HG03139 (cell line): ENCODE measurements around the gene PPFIBP2.
"Not testable (repeated sequence)": the region's sequence is repeated elsewhere in the genome, so short reads cannot be mapped to it uniquely, and the experiment has no call there.

ENCODE experiments used
- ATAC-seq: cut with Tn5 transposase; IDR thresholded peaks from one replicate; pipeline ENCODE4 v1.9.1; 2021; ENCODE audit not compliant: unreplicated experiment

PPFIBP2 gene

GRCh38 chr11:7498193-7498592 lies 15.6 kb upstream of the PPFIBP2 start:
- ATAC-seq, result no peak

GRCh38 chr11:7499081-7499480 lies 14.7 kb upstream of the PPFIBP2 start:
- no peak for ATAC-seq

DNA sequence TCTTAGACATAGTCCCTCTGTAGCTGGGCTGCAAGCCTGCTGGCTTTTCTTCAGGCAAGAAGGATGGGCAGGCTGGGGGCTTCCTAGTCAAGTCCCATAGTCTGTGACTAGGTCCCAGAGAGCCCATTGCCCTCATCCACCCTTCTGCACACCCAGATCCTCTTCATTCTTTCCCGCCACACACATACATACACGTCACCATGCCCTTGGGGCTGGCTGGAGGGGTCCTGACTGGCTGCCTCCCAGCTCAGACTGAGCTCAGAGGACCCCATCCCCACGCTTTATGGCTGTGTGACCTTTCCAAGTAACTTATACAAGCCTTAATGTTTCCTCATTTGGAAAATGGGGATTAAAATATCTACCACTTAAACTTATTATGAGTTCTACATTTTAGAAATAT lies 13.5 kb upstream of the PPFIBP2 start:
- ATAC-seq, result no peak

- ATAC-seq, result no peak
These were observed 12.5 kb upstream of the PPFIBP2 start for GRCh38 chr11:7501251-7501650.

DNA sequence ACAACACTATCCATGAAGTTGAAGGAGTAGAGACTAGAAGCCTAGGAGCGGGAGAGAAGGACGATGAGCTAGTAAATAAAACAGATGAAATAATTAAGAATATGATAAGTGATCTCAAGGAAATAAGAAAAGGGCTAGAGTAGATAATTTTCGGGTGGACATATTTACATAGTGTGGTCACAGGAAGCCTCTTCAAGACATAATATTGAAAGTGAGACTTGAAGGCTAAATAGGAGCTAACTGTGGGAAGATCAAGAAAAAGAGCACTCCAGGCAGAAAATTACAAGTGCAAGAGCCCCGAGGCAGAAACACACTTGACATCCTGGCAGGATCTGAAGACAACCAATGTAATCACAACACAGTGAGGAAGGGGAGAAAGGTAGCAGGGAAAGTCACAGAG lies 11.9 kb upstream of the PPFIBP2 start:
- no peak for ATAC-seq

GRCh38 chr11:7506243-7506642 lies 7.6 kb upstream of the PPFIBP2 start:
- ATAC-seq, result no peak

DNA sequence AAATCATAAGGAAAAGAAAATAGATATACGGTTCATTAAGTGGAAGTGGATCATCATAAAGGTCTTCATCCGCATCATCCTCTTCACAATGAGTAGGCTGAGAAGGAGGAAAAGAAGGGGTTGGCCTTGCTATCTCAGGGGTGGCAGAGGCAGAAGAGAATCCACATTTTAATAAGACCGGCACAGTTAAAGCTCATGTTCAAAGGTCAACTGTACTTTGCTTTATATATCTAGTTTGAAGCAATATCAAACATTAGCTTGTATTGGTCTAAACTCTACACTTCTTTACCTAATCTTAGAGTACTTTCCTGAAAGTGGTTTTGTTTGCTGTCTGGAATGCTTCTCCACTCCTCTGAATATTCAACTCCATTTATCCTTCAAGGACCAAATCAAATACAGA lies 5.7 kb upstream of the PPFIBP2 start:
- ATAC-seq, result no peak

DNA sequence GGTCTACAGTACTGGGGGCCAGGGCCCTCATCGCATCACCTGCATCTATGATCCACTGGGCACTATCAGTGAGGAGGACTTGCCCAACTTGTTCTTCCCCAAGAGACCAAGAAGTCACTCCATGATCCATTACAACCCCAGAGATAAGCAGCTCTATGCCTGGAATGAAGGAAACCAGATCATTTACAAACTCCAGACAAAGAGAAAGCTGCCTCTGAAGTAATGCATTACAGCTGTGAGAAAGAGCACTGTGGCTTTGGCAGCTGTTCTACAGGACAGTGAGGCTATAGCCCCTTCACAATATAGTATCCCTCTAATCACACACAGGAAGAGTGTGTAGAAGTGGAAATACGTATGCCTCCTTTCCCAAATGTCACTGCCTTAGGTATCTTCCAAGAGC lies 3.8 kb upstream of the PPFIBP2 start:
- ATAC-seq, result no peak

DNA sequence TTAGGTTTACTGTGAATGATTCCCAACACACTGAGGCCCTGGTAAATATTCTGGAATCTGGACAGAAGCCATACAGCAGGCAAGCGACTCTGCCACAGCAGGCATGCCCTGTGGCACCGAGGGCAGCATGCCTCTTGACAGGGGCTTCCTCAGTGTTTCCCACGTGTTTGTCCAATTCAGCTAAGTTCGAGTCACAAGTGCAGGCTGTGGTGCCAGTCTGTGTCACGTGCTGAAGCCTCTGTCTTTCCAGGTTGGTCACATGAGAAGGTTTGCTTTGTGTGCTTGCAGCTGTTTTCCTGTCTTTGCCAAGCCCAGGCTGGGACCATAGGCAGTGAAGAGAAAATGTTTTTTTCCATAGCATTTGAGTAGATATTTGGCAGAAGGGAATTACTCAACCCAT lies 2.4 kb upstream of the PPFIBP2 start:
- no peak for ATAC-seq

GRCh38 chr11:7512525-7513233 lies 1.1 kb upstream of the PPFIBP2 start:
- peak; percentile 64 for ATAC-seq

DNA sequence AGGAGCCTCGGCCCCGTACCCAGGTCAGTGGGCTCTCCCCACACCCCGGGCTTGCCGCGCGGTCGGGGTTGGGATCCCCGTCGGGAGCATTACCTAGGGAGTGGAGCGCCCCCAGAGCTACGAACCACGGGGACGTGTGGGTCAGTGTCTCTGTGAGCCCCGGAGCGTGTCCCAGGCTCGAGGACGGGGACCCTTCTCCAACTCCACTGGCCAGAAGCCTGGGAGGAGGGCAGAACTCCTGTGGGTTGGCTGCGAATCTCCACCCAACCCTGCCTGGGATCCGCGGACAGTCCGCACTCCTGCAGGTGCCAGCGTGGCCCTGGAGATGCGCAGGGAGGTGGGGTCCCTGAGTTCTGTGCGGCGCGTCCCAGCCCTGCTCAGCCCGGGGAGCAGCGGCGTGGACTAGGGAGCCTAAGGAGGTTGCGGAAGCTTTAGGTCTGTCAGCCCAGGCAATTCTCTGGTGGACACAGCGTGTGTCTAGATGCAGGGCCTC lies 346 bp downstream of the PPFIBP2 start:
- no peak for ATAC-seq

GRCh38 chr11:7515447-7515886 lies 1.7 kb downstream of the PPFIBP2 start:
- no peak for ATAC-seq

DNA sequence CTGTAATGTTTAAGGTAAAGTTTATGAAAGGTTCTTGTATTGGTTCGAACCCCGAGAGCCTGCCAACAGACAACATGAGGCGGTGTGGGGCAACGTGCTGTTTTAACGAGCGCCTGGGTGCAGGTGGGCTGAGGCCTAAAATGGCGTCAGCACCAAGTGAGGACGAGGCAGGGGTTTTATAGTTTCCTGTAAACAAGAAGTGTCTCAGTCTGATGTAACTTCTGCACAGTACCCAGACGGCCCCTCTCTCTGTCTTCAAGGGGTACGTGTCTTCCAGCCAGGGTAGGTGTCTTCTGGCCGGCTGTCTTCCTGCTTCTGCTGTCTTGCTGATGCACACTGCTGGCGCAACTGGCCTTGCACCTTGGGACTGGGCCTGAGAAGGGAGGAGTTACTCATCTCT lies 2.7 kb downstream of the PPFIBP2 start:
- ATAC-seq, result no peak

- not testable (repeated sequence) for ATAC-seq
These were observed 3.9 kb downstream of the PPFIBP2 start for GRCh38 chr11:7517743-7518142.

- ATAC-seq, result no peak
These were observed 5.2 kb downstream of the PPFIBP2 start for GRCh38 chr11:7518811-7519562.

GRCh38 chr11:7520011-7520942 lies 6.5 kb downstream of the PPFIBP2 start:
- no peak for ATAC-seq

GRCh38 chr11:7520981-7521487 lies 7.2 kb downstream of the PPFIBP2 start:
- peak; percentile 69 for ATAC-seq

GRCh38 chr11:7522121-7522520 lies 8.3 kb downstream of the PPFIBP2 start:
- no peak for ATAC-seq

- no peak for ATAC-seq
These were observed 8.7 kb downstream of the PPFIBP2 start for GRCh38 chr11:7522546-7522945.

DNA sequence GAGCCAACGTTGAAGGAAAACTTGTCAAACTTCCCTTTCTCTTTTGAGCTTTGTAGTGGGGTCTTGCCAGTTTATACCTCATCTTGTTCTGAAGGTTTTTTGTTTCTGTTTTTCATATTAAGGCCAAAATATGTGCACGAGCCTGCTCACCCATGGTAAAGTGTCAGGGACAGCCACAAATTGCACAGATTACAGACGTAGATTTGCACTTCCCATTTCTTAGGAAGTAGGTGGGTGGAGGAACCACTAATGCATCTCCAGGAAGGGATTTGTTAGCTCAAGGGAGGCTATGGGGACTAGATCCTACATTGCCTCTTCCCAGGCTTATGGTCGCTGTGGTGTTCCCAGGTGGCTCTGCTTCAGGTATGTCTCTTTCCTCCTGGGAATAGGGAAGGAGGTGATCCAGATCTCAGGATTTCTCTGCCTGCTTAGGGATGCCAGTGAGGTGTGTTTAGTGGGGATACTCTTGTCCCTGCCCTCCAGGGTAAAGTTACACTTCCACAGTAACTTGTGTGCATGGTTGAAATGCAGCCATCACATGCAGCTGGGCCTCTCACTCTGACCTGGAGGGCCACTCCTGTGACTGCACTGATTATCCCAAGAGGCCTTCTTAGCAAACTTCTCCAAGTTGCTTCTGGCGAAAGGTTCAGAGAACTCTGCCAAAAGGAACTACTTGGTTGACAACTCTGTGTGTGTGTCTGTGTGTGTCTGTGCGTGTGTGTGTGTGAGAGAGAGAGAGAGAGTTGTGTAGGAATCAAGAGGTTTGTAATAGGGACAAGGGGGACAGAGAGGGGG lies 9.8 kb downstream of the PPFIBP2 start:
- ATAC-seq, result no peak
